HEK293 (cell line): ENCODE data around the gene EXD3.

ENCODE experiments used
- CTCF ChIA-PET: fragments of 350-600 bp; formaldehyde crosslinking; extraction: SDS; loops from one replicate; lab custom pipeline; 2021; ENCODE audit warnings: antibody characterized with exemption; lab: Yijun Ruan, JAX
- POLR2A ChIA-PET: fragments of 300-600 bp; formaldehyde crosslinking; extraction: SDS; loops from one replicate; lab custom pipeline; 2020; ENCODE audit warnings: antibody characterized with exemption, inconsistent platforms; lab: Yijun Ruan, JAX
- H3K27ac ChIP-seq: fragments of 200-500 bp; sonication (Bioruptor generic); 2 replicates; pipeline ENCODE4 v1.5.1; 2014; ENCODE audit warnings: low read depth, low read length, control low read depth, inconsistent platforms; ENCODE audit errors: extremely low read depth
- H3K36me3 ChIP-seq, 2 experiments: fragments of 200-500 bp in 1 of 2; sonication (Bioruptor generic) in 1 of 2; 1 replicate in 1 of 2; 2 replicates in 1 of 2; pipeline ENCODE4 v1.5.1; 2014 to 2017; ENCODE audit warnings: inconsistent platforms in 2 of 2, low read length in 2 of 2; ENCODE audit not compliant: control insufficient read depth in 2 of 2, insufficient read depth in 1 of 2
- H3K4me1 ChIP-seq: fragments of 200-500 bp; sonication (Bioruptor generic); 2 replicates; pipeline ENCODE4 v1.5.1; 2014; ENCODE audit warnings: mild to moderate bottlenecking, low read length, inconsistent platforms; ENCODE audit not compliant: control insufficient read depth, insufficient read depth
- H3K4me3 ChIP-seq: 2 replicates; pipeline ENCODE4 v1.5.1; 2011; ENCODE audit warnings: low read depth, mild to moderate bottlenecking, control low read depth, low read length, moderate library complexity
- H3K9me3 ChIP-seq: fragments of 200-500 bp; sonication (Bioruptor generic); 2 replicates; pipeline ENCODE4 v1.5.1; 2014; ENCODE audit warnings: low read depth, low read length, inconsistent platforms; ENCODE audit not compliant: control insufficient read depth, insufficient read depth
- GLIS2 ChIP-seq: fragments of 450-650 bp; formaldehyde crosslinking; IDR thresholded peaks from 2 replicates; pipeline ENCODE4 v1.5.1; 2016; ENCODE audit warnings: missing biosample characterization, missing genetic modification characterization
- HOXC10 ChIP-seq: sonication (generic); formaldehyde crosslinking; IDR thresholded peaks from 2 replicates; pipeline ENCODE4 v1.8.1; 2023; ENCODE audit warnings: mild to moderate bottlenecking, missing genetic modification reagents
- SCRT2 ChIP-seq: fragments of 450-650 bp; formaldehyde crosslinking; IDR thresholded peaks from 2 replicates; pipeline ENCODE4 v1.5.1; 2016; ENCODE audit warnings: missing biosample characterization, missing genetic modification characterization
- SP3 ChIP-seq: fragments of 450-650 bp; formaldehyde crosslinking; IDR thresholded peaks from 2 replicates; pipeline ENCODE4 v1.5.1; 2016; ENCODE audit warnings: missing biosample characterization, missing genetic modification characterization
- ZBTB48 ChIP-seq: fragments of 450-650 bp; formaldehyde crosslinking; IDR thresholded peaks from 2 replicates; pipeline ENCODE4 v1.5.1; 2016; ENCODE audit warnings: missing biosample characterization, missing genetic modification characterization
- ZNF16 ChIP-seq: fragments of 450-650 bp; formaldehyde crosslinking; IDR thresholded peaks from 2 replicates; pipeline ENCODE4 v1.5.1; 2016; ENCODE audit warnings: low read depth, missing biosample characterization, missing genetic modification characterization
- ZNF175 ChIP-seq: fragments of 450-650 bp; formaldehyde crosslinking; IDR thresholded peaks from 2 replicates; pipeline ENCODE4 v1.5.1; 2016; ENCODE audit warnings: missing biosample characterization, missing genetic modification characterization
- ZNF248 ChIP-seq: fragments of 450-650 bp; formaldehyde crosslinking; IDR thresholded peaks from 2 replicates; pipeline ENCODE4 v1.5.1; 2017; ENCODE audit warnings: missing biosample characterization, missing genetic modification characterization
- ZNF341 ChIP-seq: fragments of 450-650 bp; formaldehyde crosslinking; IDR thresholded peaks from 2 replicates; pipeline ENCODE4; 2016; ENCODE audit warnings: low read depth, missing biosample characterization, missing genetic modification characterization
- ZNF354C ChIP-seq: fragments of 450-650 bp; formaldehyde crosslinking; IDR thresholded peaks from 2 replicates; pipeline ENCODE4 v1.5.1; 2016; ENCODE audit warnings: missing biosample characterization, missing genetic modification characterization, low read depth, borderline replicate concordance
- ZNF423 ChIP-seq: fragments of 450-650 bp; formaldehyde crosslinking; IDR thresholded peaks from 2 replicates; pipeline ENCODE4 v1.5.1; 2016; ENCODE audit warnings: missing biosample characterization, missing genetic modification characterization
- ZNF600 ChIP-seq: fragments of 450-650 bp; formaldehyde crosslinking; IDR thresholded peaks from 2 replicates; pipeline ENCODE4 v1.5.1; 2016; ENCODE audit warnings: missing biosample characterization, missing genetic modification characterization
- TF ChIP-seq, protein P1 (sequence below): fragments of 450-650 bp; formaldehyde crosslinking; IDR thresholded peaks from 2 replicates; pipeline ENCODE4 v1.5.1; 2016; ENCODE audit warnings: missing biosample characterization, missing genetic modification characterization
- TF ChIP-seq, protein P2 (sequence below): fragments of 450-650 bp; formaldehyde crosslinking; IDR thresholded peaks from 2 replicates; pipeline ENCODE4 v1.5.1; 2016; ENCODE audit warnings: missing biosample characterization, missing genetic modification characterization

Gene EXD3

DNA sequence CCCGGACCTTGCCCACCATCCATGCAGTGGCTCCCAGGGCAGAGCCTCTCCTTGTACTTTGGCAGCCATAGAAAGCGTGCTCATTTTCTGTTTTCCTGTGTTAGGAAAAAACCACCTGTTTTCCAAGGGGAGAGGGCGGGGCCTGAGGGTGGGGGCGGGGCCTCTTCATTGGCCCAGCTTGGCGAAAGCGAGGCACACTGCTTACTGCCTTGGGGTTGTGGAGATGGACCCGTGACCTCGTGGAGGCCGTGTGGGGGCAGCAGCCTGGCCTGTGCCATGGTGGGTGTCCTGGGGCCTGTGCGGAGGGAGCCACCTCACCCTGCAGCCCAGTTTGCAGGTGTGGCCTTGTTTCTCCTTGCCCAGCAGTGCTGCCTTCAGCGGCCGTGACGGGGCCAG, 149.9 kb downstream of the EXD3 start:
- Histone ChIP-seq H3K9me3 (no peaks in the 10 kb centered on the region), H3K27ac (no peak overlapping the region), H3K36me3 (peaks cover 0 to 40% of the 10 kb centered on the region in 2 experiments; a peak in 2 of 3 replicates), H3K4me3 (no peak overlapping the region), H3K4me1 (0 out of 2 replicates have a peak, but pooled peaks cover 4% of the 10 kb centered on the region)
- ChIA-PET POLR2A (interaction anchor here (1.3 to 2.4 kb wide), 2 partner anchors 19 to 32 kb away, joined by 3 to 9 read pairs; partner anchors contain the start of gene TUBB4B), CTCF (interaction anchor here (0.6 to 1.7 kb wide), 6 partner anchors 11 to 227 kb away, joined by 3 to 5 read pairs (median 4); no protein-coding TSS in a partner anchor)
- 0 out of 2 replicates have a peak, but pooled peaks have one; percentile 67 for TF ChIP-seq SCRT2 (tag by site-specific recombination)
- TF ChIP-seq HOXC10 (CRISPR knock-in tag), result no peak

DNA sequence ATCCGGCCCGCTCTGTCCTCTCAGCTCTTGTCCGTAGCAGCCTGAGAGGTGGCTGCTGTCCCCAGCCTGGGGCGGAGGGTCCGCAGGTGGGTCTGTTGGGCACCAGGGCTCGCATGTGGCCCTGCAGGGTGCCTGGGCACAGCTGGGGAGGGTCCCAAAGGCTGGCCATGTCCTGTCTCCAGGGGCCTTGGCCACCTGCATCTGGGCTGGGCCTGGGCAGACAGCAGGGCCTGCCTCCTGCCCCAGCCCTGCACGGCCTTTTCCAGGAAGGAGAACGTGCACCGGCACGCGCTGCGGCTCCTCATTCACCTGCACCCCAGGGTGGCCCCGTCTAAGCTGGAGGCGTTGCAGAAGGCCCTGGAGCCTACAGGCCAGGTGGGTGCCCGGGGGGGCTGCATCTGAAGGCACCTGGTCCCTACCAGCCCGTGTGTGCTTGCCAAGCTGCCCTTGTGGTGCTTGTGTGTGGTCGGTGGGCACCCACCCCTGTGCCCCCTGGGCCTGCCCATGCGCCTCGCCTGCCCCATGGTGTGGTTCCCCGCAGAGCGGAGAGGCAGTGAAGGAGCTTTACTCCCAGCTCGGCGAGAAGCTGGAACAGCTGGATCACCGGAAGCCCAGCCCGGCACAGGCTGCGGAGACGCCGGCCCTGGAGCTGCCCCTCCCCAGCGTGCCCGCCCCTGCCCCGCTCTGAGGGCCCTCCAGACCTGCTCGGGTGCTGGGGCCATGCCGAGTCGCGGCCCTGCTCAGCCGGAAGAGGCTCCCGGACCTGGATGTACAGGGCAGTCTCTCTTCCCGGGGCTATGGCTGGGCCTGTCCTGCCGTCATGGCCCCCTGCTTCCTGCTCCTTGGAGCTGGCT, 150.5 kb downstream of the EXD3 start:
- Histone ChIP-seq H3K4me1 (0 out of 2 replicates have a peak, but pooled peaks cover 4% of the 10 kb centered on the region), H3K4me3 (no peak overlapping the region), H3K27ac (no peak overlapping the region)
- no peak for TF ChIP-seq ZNF175 (tag by site-specific recombination)
- no peak for TF ChIP-seq ZNF248 (tag by site-specific recombination)
- peak; percentile 69; the same call in 1 of the 2 replicates for TF ChIP-seq ZNF600 (tag by site-specific recombination)
- peak; percentile 56 for TF ChIP-seq GLIS2 (tag by site-specific recombination)
- TF ChIP-seq, protein P1, sequence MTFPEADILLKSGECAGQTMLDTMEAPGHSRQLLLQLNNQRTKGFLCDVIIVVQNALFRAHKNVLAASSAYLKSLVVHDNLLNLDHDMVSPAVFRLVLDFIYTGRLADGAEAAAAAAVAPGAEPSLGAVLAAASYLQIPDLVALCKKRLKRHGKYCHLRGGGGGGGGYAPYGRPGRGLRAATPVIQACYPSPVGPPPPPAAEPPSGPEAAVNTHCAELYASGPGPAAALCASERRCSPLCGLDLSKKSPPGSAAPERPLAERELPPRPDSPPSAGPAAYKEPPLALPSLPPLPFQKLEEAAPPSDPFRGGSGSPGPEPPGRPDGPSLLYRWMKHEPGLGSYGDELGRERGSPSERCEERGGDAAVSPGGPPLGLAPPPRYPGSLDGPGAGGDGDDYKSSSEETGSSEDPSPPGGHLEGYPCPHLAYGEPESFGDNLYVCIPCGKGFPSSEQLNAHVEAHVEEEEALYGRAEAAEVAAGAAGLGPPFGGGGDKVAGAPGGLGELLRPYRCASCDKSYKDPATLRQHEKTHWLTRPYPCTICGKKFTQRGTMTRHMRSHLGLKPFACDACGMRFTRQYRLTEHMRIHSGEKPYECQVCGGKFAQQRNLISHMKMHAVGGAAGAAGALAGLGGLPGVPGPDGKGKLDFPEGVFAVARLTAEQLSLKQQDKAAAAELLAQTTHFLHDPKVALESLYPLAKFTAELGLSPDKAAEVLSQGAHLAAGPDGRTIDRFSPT (tag by site-specific recombination), result 0 out of 2 replicates have a peak, but pooled peaks have one; percentile 32
- 0 out of 2 replicates have a peak, but pooled peaks have one; percentile 19 for TF ChIP-seq ZNF423
- TF ChIP-seq, protein P2, sequence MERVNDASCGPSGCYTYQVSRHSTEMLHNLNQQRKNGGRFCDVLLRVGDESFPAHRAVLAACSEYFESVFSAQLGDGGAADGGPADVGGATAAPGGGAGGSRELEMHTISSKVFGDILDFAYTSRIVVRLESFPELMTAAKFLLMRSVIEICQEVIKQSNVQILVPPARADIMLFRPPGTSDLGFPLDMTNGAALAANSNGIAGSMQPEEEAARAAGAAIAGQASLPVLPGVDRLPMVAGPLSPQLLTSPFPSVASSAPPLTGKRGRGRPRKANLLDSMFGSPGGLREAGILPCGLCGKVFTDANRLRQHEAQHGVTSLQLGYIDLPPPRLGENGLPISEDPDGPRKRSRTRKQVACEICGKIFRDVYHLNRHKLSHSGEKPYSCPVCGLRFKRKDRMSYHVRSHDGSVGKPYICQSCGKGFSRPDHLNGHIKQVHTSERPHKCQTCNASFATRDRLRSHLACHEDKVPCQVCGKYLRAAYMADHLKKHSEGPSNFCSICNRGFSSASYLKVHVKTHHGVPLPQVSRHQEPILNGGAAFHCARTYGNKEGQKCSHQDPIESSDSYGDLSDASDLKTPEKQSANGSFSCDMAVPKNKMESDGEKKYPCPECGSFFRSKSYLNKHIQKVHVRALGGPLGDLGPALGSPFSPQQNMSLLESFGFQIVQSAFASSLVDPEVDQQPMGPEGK (tag by site-specific recombination), result 0 out of 2 replicates have a peak, but pooled peaks have one; percentile 13
- TF ChIP-seq, all 188 proteins: peak for 5
- CTCF ChIA-PET, result interaction anchor here (0.6 to 1.7 kb wide), 4 partner anchors 10 to 44 kb away, joined by 3 to 5 read pairs (median 4); no protein-coding TSS in a partner anchor
- H3K9me3 ChIP-seq, result no peaks in the 10 kb centered on the region
- peaks cover 0 to 46% of the 10 kb centered on the region in 2 experiments; a peak in 2 of 3 replicates for H3K36me3 ChIP-seq
- POLR2A ChIA-PET, result interaction anchor here (1.3 to 2.4 kb wide), 2 partner anchors 18 to 32 kb away, joined by 3 to 9 read pairs; partner anchors contain the start of gene TUBB4B

DNA sequence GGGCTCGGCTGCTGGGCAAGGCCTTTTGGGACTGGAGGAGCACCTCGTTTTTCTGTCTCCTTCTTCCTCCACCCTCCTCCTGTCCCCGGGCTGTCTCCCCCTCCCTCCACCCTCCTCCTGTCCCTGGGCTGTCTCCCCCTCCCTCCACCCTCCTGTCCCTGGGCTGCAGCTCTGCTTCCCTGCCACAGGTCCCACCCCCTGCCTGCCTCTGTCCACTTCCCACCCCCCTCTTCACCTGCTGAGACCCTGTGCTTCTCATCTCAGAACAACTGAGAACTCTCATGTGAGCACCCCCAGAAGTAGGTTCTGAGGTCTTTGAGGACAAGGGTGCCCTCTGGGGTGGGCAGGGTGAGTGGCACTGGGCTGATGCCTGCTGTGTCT, 151.3 kb downstream of the EXD3 start:
- Histone ChIP-seq H3K27ac (no peak overlapping the region), H3K9me3 (no peaks in the 10 kb centered on the region), H3K4me3 (no peak overlapping the region), H3K4me1 (0 out of 2 replicates have a peak, but pooled peaks cover 2% of the 10 kb centered on the region), H3K36me3 (peaks cover 0 to 51% of the 10 kb centered on the region in 2 experiments; a peak in 2 of 3 replicates)
- POLR2A ChIA-PET, result interaction anchor here (1.3 to 2.4 kb wide), 3 partner anchors 18 to 31 kb away, joined by 3 to 9 read pairs (median 6); partner anchors contain the start of gene TUBB4B
- CTCF ChIA-PET, result interaction anchor here (1.6 kb wide), 1 partner anchor 16 kb away, joined by 3 read pairs; the partner anchor contains the start of gene NELFB
- TF ChIP-seq ZNF354C (tag by site-specific recombination) (no peak), ZBTB48 (tag by site-specific recombination) (no peak), ZNF16 (no peak), SP3 (tag by site-specific recombination) (no peak), ZNF341 (no peak)
- TF ChIP-seq, all 188 proteins: peak for 0
